Heart left ventricle (tissue), 16 donors: Measurements from ENCODE around the gene AFDN. TPM values are rescaled to one million over a fixed set of nuclear protein-coding genes. Genes with fewer than 3 reads are reported as not detected.
A peak's percentile ranks its signal among the peaks of the same experiment; 100 is the strongest.

Experiments used
- ATAC-seq, 4 donors: fragments of 200-7000 bp; cut with Tn5 transposase; one replicate each; pipeline ENCODE4 v1.9.1; 2020 to 2022; ENCODE audit warnings: moderate library complexity in 4 of 4, mild to moderate bottlenecking in 3 of 4, moderate number of reproducible peaks in 1 of 4
- DNase-seq, 5 donors: peaks; one replicate each; pipeline ENCODE4 v3.0.0-alpha.2; 2020
- H3K27ac ChIP-seq, 12 donors: fragments of 200-600 bp; sonication (generic) in 4 of 12; one replicate each; pipeline versions ENCODE4 v1.5.0 to v1.8.0; 2016 to 2022; ENCODE audit warnings: mild to moderate bottlenecking in 2 of 12
- H3K27me3 ChIP-seq, 9 donors: fragments of 200-600 bp; sonication (generic) in 2 of 9; one replicate each; pipeline versions ENCODE4 v1.5.1 to v1.8.0; 2016 to 2022; ENCODE audit warnings: mild to moderate bottlenecking in 3 of 9
- H3K36me3 ChIP-seq, 9 donors: fragments of 200-600 bp; sonication (generic) in 2 of 9; one replicate each; pipeline versions ENCODE4 v1.5.0 to v1.8.0; 2018 to 2022; ENCODE audit warnings: mild to moderate bottlenecking in 2 of 9
- H3K4me1 ChIP-seq, 12 donors: fragments of 200-600 bp; sonication (generic) in 4 of 12; one replicate each; pipeline versions ENCODE4 v1.5.0 to v1.8.0; 2016 to 2022; ENCODE audit warnings: mild to moderate bottlenecking in 3 of 12
- H3K4me3 ChIP-seq, 12 donors: fragments of 200-600 bp; sonication (generic) in 4 of 12; one replicate each; pipeline versions ENCODE4 v1.5.0 to v1.8.0; 2017 to 2022; ENCODE audit warnings: mild to moderate bottlenecking in 9 of 12, moderate library complexity in 4 of 12
- H3K9me3 ChIP-seq, 12 donors: fragments of 200-600 bp; sonication (generic) in 4 of 12; one replicate each; pipeline versions ENCODE4 v1.5.0 to v1.8.0; 2016 to 2022; ENCODE audit warnings: mild to moderate bottlenecking in 1 of 12
- CTCF ChIP-seq, 12 donors: fragments of 200-600 bp; sonication (generic) in 4 of 12; IDR thresholded peaks; one replicate each; pipeline versions ENCODE4 v1.5.0 to v1.8.0; 2018 to 2022; ENCODE audit warnings: antibody characterized with exemption in 12 of 12, mild to moderate bottlenecking in 5 of 12
- POLR2A ChIP-seq, 2 donors: fragments of 450-650 bp; IDR thresholded peaks; one replicate each; pipeline ENCODE4 v1.6.1; 2017; ENCODE audit warnings: antibody characterized with exemption in 2 of 2, mild to moderate bottlenecking in 2 of 2, moderate library complexity in 2 of 2
- WGBS, 4 donors: extraction: QIAGEN DNeasy Blood & Tissue Kit in 2 of 4; methylation state at CpG; one replicate each; pipeline versions ENCODE4 v1.1.5 to v1.1.7; 2013 to 2018; 5-methylcytosine and 5-hydroxymethylcytosine counted together
- intact Hi-C, 10 donors: fragments of 100-400 bp; cut with DNase I; formaldehyde crosslinking; loops; one replicate each; pipeline versions ENCODE4 v1.11.1 to v1.14.2; 2022
- polyA plus RNA-seq, 2 donors: library from polyadenylated mRNA; stranded (reverse); fragments of 200-250 nt; gene quantifications; one replicate each; pipeline ENCODE4 v1.2.3, GENCODE V29; 2013
- total RNA-seq, 9 donors: library from RNA; depleted of rRNA in 2 of 9; stranded (reverse); fragments of >200 nt in 2 of 9; fragmentation: NEBNext Ultra II Directional in 3 of 9; extraction: Animal tissue kit (Norgen Biotek cat#: 25700) in 3 of 9; gene quantifications; one replicate each; pipeline versions ENCODE4 v1.1.0 to v1.2.4, GENCODE V29; 2016 to 2023
- donor health status: ischemic (EF 13 %, LVEDD 7.1; RV severe dilation, severe dysfunction).
- donor health status: healthy with polysubstance abuse.
- donor health status: DM: no; HTN: yes; CAD: no.
- donor health status: DM: no; HTN: no; CAD: no.
- donor health status: ischemic (EF 25% LVEDD 6.9; RV normal size, moderate dysfunction).
- donor health status: ischemic (EF 25% LVEDD 5.7; RV mildly dilated, moderate dysfunction).
- donor health status: healthy.
- donor health status: DM: yes; HTN: yes; CAD: no.
- donor health status: ischemic (EF 35%, LVEDD 5.7; RV mildly dilated, moderate dysfunction).
- donor health status: nonischemic (EF 11% LVEDD 7.7; RV severe dilation, severe dysfunction).
- donor health status: DM: yes; HTN: yes; CAD: no.
- donor health status: PGD.
- donor health status: ischemic (EF 29% LVEDD 5.4; RV normal size, mild dysfunction).
- donor health status: nonischemic (EF 23%, LVEDD 6.1; RV moderate dilation, normal function).

AFDN gene
- total and polyA plus RNA-seq, 11 donors = 27.6 to 100 (median 50.4) TPM

GRCh38 chr6:167960579-167960978 is 133.9 kb downstream of the AFDN start:
- no peak overlapping the region for H3K4me3 ChIP-seq
- intact Hi-C loops = no loop called here
- DNase-seq (no peak), ATAC-seq (no peak)
- TF ChIP-seq POLR2A (IDR thresholded peaks at IDR 0.05) (no peak), CTCF (IDR thresholded peaks at IDR 0.05) (no peak)
- no peaks in the 10 kb centered on the region for H3K9me3 ChIP-seq
- H3K36me3 ChIP-seq = peaks cover 0 to 72% (median 29%) of the 10 kb centered on the region in 9 donors
- peaks cover 0 to 76% (median 21%) of the 10 kb centered on the region in 12 donors for H3K4me1 ChIP-seq
- no peaks in the 10 kb centered on the region for H3K27me3 ChIP-seq
- H3K27ac ChIP-seq = peak overlapping the region in 2 of 12 donors; percentile 7 to 19
- WGBS, 4 donors = 72 to 82% (median 78%) methylated on average over 5 of the region's 5 CpGs

- H3K27me3 ChIP-seq = no peaks in the 10 kb centered on the region
- peaks cover 0 to 73% (median 41%) of the 10 kb centered on the region in 9 donors for H3K36me3 ChIP-seq
- TF ChIP-seq POLR2A (IDR thresholded peaks at IDR 0.05) = no peak
- no peak for TF ChIP-seq CTCF (IDR thresholded peaks at IDR 0.05)
- H3K4me3 ChIP-seq = no peak overlapping the region
- intact Hi-C loops = no loop called here
- peaks cover 0 to 73% (median 13%) of the 10 kb centered on the region in 12 donors for H3K4me1 ChIP-seq
- H3K9me3 ChIP-seq = no peaks in the 10 kb centered on the region
- 29 to 46% (median 40%) methylated on average over 5 of the region's 5 CpGs for WGBS, 4 donors
- ATAC-seq (peak in 3 of 4 donors; percentile 20 to 70 (median 31)), DNase-seq (no peak)
- peak overlapping the region in 6 of 12 donors; percentile 4 to 44 (median 26) for H3K27ac ChIP-seq
Measured at GRCh38 chr6:167962711-167963110, 136.0 kb downstream of the AFDN start.

- Histone ChIP-seq H3K4me1 (peaks cover 0 to 69% (median 13%) of the 10 kb centered on the region in 12 donors), H3K27me3 (no peaks in the 10 kb centered on the region), H3K4me3 (no peak overlapping the region), H3K9me3 (no peaks in the 10 kb centered on the region), H3K27ac (peak overlapping the region in 7 of 12 donors; percentile 23 to 80 (median 43)), H3K36me3 (peaks cover 0 to 76% (median 49%) of the 10 kb centered on the region in 9 donors)
- DNase-seq (no peak), ATAC-seq (no peak)
- intact Hi-C loops = no loop called here
- no peak for TF ChIP-seq POLR2A (IDR thresholded peaks at IDR 0.05)
- no peak for TF ChIP-seq CTCF (IDR thresholded peaks at IDR 0.05)
- 83 to 90% (median 89%) methylated on average over 4 to 8 of the region's 8 CpGs for WGBS, 4 donors
Measured at GRCh38 chr6:167963589-167964057, 136.9 kb downstream of the AFDN start.

- Histone ChIP-seq H3K27me3 (no peaks in the 10 kb centered on the region), H3K9me3 (no peaks in the 10 kb centered on the region), H3K4me1 (peaks cover 0 to 54% (median 10%) of the 10 kb centered on the region in 12 donors), H3K4me3 (peak overlapping the region in 2 of 12 donors; percentile 11 to 26), H3K36me3 (peaks cover 0 to 93% (median 70%) of the 10 kb centered on the region in 9 donors), H3K27ac (peak overlapping the region; percentile 34 to 88 (median 72))
- intact Hi-C loops = loop anchor here in 3 of 10 donors (1.0 to 5.0 kb wide), 4 partner anchors 17 to 71 kb away; no protein-coding TSS in a partner anchor
- peak in 4 of 5 donors; percentile 41 to 60 (median 51) for DNase-seq
- ATAC-seq = peak; percentile 32 to 49 (median 46)
- WGBS, 4 donors = 65 to 80% (median 70%) methylated on average over 39 of the region's 39 CpGs
- no peak for TF ChIP-seq POLR2A (IDR thresholded peaks at IDR 0.05)
- no peak for TF ChIP-seq CTCF (IDR thresholded peaks at IDR 0.05)
Measured at GRCh38 chr6:167965592-167966539, 139.2 kb downstream of the AFDN start.
